ENCODE results near the gene RAB8B.

The RAB8B gene

GRCh38 chr15:63264688-63265293, 75.4 kb downstream of the RAB8B start:
- Histone ChIP-seq H3K9me3 (ENCODE audit: insufficient read depth, low read length) (no peaks in the 10 kb centered on the region), H3K79me2 (ENCODE audit: insufficient read depth, low read length) (no peaks in the 10 kb centered on the region), H3K27me3 (ENCODE audit: low read length) (no peaks in the 10 kb centered on the region), H3K36me3 (ENCODE audit: low read length) (peaks cover 37% of the 10 kb centered on the region; the same call in 1 of the 2 replicates), H3K4me3 (ENCODE audit: insufficient read depth, low read length, poor library complexity, severe bottlenecking) (no peak overlapping the region), H3K9ac (ENCODE audit: low read length) (no peak overlapping the region), H3K4me2 (ENCODE audit: low read depth, low read length, poor library complexity, severe bottlenecking) (no peak overlapping the region), H3F3A (ENCODE audit: insufficient read depth) (no peaks in the 10 kb centered on the region), H3K9me2 (replicated peaks; ENCODE audit: insufficient read depth, low read length) (no peaks in the 10 kb centered on the region), H2AFZ (ENCODE audit: low read depth, low read length, severe bottlenecking) (no peak overlapping the region), H3K27ac (ENCODE audit: low read depth, low read length) (no peak overlapping the region), H4K20me1 (ENCODE audit: low read depth, low read length) (no peaks in the 10 kb centered on the region)
- TF ChIP-seq EZH2phosphoT487 (conservative IDR thresholded peaks at IDR 0.05; ENCODE audit: low read length) (no peak), CTCF (IDR thresholded peaks at IDR 0.05; ENCODE audit: insufficient read depth, low read length, poor library complexity, severe bottlenecking) (no peak)

GRCh38 chr15:63274427-63274826, 85.0 kb downstream of the RAB8B start:
- TF ChIP-seq EZH2phosphoT487 (conservative IDR thresholded peaks at IDR 0.05; ENCODE audit: low read length) = no peak
- no peaks in the 10 kb centered on the region for H3K36me3 ChIP-seq (ENCODE audit: low read length)
- no peak overlapping the region for H3K9ac ChIP-seq (ENCODE audit: low read length)

GRCh38 chr15:63276342-63277037, 87.1 kb downstream of the RAB8B start:
- H3K9me3 ChIP-seq (ENCODE audit: insufficient read depth, low read length) = no peaks in the 10 kb centered on the region
- H3K27me3 ChIP-seq (ENCODE audit: low read length) = no peaks in the 10 kb centered on the region
- no peaks in the 10 kb centered on the region for H4K20me1 ChIP-seq (ENCODE audit: low read depth, low read length)
- H2AFZ ChIP-seq (ENCODE audit: low read depth, low read length, severe bottlenecking) = peak overlapping the region; percentile 87
- no peak for TF ChIP-seq CTCF (IDR thresholded peaks at IDR 0.05; ENCODE audit: insufficient read depth, low read length, poor library complexity, severe bottlenecking)
- no peak for TF ChIP-seq EZH2phosphoT487 (conservative IDR thresholded peaks at IDR 0.05; ENCODE audit: low read length)
- peak overlapping the region; percentile 89 for H3K4me2 ChIP-seq (ENCODE audit: low read depth, low read length, poor library complexity, severe bottlenecking)
- peak overlapping the region; percentile 58 for H3K4me3 ChIP-seq (ENCODE audit: insufficient read depth, low read length, poor library complexity, severe bottlenecking)
- H3K79me2 ChIP-seq (ENCODE audit: insufficient read depth, low read length) = no peaks in the 10 kb centered on the region
- H3K9ac ChIP-seq (ENCODE audit: low read length) = peak overlapping the region; percentile 64
- peaks cover 30% of the 10 kb centered on the region for H3F3A ChIP-seq (ENCODE audit: insufficient read depth)
- peaks cover 4% of the 10 kb centered on the region; the same call in 1 of the 2 replicates for H3K36me3 ChIP-seq (ENCODE audit: low read length)
- H3K9me2 ChIP-seq (replicated peaks; ENCODE audit: insufficient read depth, low read length) = no peaks in the 10 kb centered on the region
- no peak overlapping the region; the same call in 1 of the 2 replicates for H3K27ac ChIP-seq (ENCODE audit: low read depth, low read length)

More at GRCh38 chr15:63274427-63274826, 85.0 kb downstream of the RAB8B start:
- H4K20me1 ChIP-seq (ENCODE audit: low read depth, low read length) = no peaks in the 10 kb centered on the region
- H3K9me2 ChIP-seq (replicated peaks; ENCODE audit: insufficient read depth, low read length) = no peaks in the 10 kb centered on the region
- no peak overlapping the region for H3K27ac ChIP-seq (ENCODE audit: low read depth, low read length)
- H3K79me2 ChIP-seq (ENCODE audit: insufficient read depth, low read length) = no peaks in the 10 kb centered on the region
- no peak overlapping the region for H2AFZ ChIP-seq (ENCODE audit: low read depth, low read length, severe bottlenecking)
- no peak overlapping the region for H3K4me2 ChIP-seq (ENCODE audit: low read depth, low read length, poor library complexity, severe bottlenecking)
- no peaks in the 10 kb centered on the region for H3K27me3 ChIP-seq (ENCODE audit: low read length)
- H3K4me3 ChIP-seq (ENCODE audit: insufficient read depth, low read length, poor library complexity, severe bottlenecking) = no peak overlapping the region
- no peaks in the 10 kb centered on the region for H3K9me3 ChIP-seq (ENCODE audit: insufficient read depth, low read length)
- peaks cover 28% of the 10 kb centered on the region for H3F3A ChIP-seq (ENCODE audit: insufficient read depth)
